ENCODE results near the gene PANK1. TPM values are rescaled to one million over a fixed set of nuclear protein-coding genes. Genes with fewer than 3 reads are reported as not detected.
A peak's percentile ranks its signal among the peaks of the same experiment; 100 is the strongest.

The PANK1 gene
- polyA plus RNA-seq, 1 of the 3 experiments (the other 2 are of a cell fraction), result 4.2 TPM

GRCh38 chr10:89627830-89628229 is 17.2 kb downstream of the PANK1 start:
- Histone ChIP-seq H3K27me3 (ENCODE audit: insufficient read depth) (no peaks in the 10 kb centered on the region), H3K9me2 (no peaks in the 10 kb centered on the region), H4K20me1 (ENCODE audit: insufficient read depth) (no peaks in the 10 kb centered on the region), H3F3A (replicated peaks; ENCODE audit: insufficient read depth) (no peaks in the 10 kb centered on the region), H3K36me3 (replicated peaks in 1 of 2; ENCODE audit: control insufficient read depth in 1 of 2, insufficient read depth in 2 of 2, low read length in 1 of 2) (no peaks in the 10 kb centered on the region), H3K27ac (ENCODE audit: low read depth in 2 of 2, low read length in 1 of 2) (no peak overlapping the region), H3K4me2 (no peak overlapping the region), H3K9ac (no peak overlapping the region), H3K4me3 (ENCODE audit: low read depth in 2 of 2, low read length in 1 of 2) (no peak overlapping the region), H2AFZ (ENCODE audit: low read depth) (no peak overlapping the region), H3K4me1 (ENCODE audit: control insufficient read depth in 1 of 2, insufficient read depth in 2 of 2, low read depth in 1 of 2, low read length in 1 of 2) (peaks cover 0 to 4% of the 10 kb centered on the region in 2 experiments; a peak in 2 of 4 replicates), H3K79me2 (ENCODE audit: insufficient read depth) (peaks cover 9% of the 10 kb centered on the region; the same call in 1 of the 2 replicates), H3K9me3 (no peaks in the 10 kb centered on the region)
- 87% methylated on average over 1 of the region's 1 CpG for whole genome bisulfite sequencing (ENCODE audit: low lambda C conversion rate)
- TF ChIP-seq CTCF (IDR thresholded peaks at IDR 0.05), result no peak
- TF ChIP-seq MAX (IDR thresholded peaks at IDR 0.05; ENCODE audit: low read depth), result no peak
- TF ChIP-seq NFIC (IDR thresholded peaks at IDR 0.05; ENCODE audit: borderline replicate concordance), result no peak
- TF ChIP-seq ZBTB33 (IDR thresholded peaks at IDR 0.05; ENCODE audit: borderline replicate concordance, low read depth), result no peak
- ChIA-PET CTCF (no interaction called here), POLR2A (no interaction called here)
- DNase-seq, result no peak

- H3K4me1 ChIP-seq (ENCODE audit: control insufficient read depth in 1 of 2, insufficient read depth in 2 of 2, low read depth in 1 of 2, low read length in 1 of 2), result peaks cover 0 to 4% of the 10 kb centered on the region in 2 experiments; a peak in 2 of 4 replicates
- CTCF ChIA-PET, result interaction anchor here (0.8 to 1.0 kb wide), 2 partner anchors 12 to 199 kb away, joined by 4 read pairs; no protein-coding TSS in a partner anchor
- DNase-seq, result no peak
- no peaks in the 10 kb centered on the region for H3F3A ChIP-seq (replicated peaks; ENCODE audit: insufficient read depth)
- H3K9ac ChIP-seq, result no peak overlapping the region
- no peak overlapping the region for H3K4me3 ChIP-seq (ENCODE audit: low read depth in 2 of 2, low read length in 1 of 2)
- H3K79me2 ChIP-seq (ENCODE audit: insufficient read depth), result peaks cover 7% of the 10 kb centered on the region; the same call in 1 of the 2 replicates
- H3K4me2 ChIP-seq, result no peak overlapping the region
- H3K36me3 ChIP-seq (replicated peaks in 1 of 2; ENCODE audit: control insufficient read depth in 1 of 2, insufficient read depth in 2 of 2, low read length in 1 of 2), result no peaks in the 10 kb centered on the region
- no peaks in the 10 kb centered on the region for H4K20me1 ChIP-seq (ENCODE audit: insufficient read depth)
- H3K9me2 ChIP-seq, result no peaks in the 10 kb centered on the region
- POLR2A ChIA-PET, result interaction anchor here (0.8 kb wide), 1 partner anchor 18 kb away, joined by 4 read pairs; no protein-coding TSS in a partner anchor
- H3K27ac ChIP-seq (ENCODE audit: low read depth in 2 of 2, low read length in 1 of 2), result peak overlapping the region in 1 of 2 experiments; percentile 34; a peak in 1 of 4 replicates
- WGBS (ENCODE audit: low lambda C conversion rate), result 85% methylated on average over 4 of the region's 4 CpGs
- no peaks in the 10 kb centered on the region for H3K27me3 ChIP-seq (ENCODE audit: insufficient read depth)
- H2AFZ ChIP-seq (ENCODE audit: low read depth), result no peak overlapping the region
- H3K9me3 ChIP-seq, result no peaks in the 10 kb centered on the region
- TF ChIP-seq IRF3 (IDR thresholded peaks at IDR 0.05; ENCODE audit: low read depth, low read length), result no peak
- TF ChIP-seq ELF1 (IDR thresholded peaks at IDR 0.05), result no peak
- no peak for TF ChIP-seq TCF12 (IDR thresholded peaks at IDR 0.05)
- no peak for TF ChIP-seq SMC3 (IDR thresholded peaks at IDR 0.05; ENCODE audit: low read depth, low read length)
- no peak for TF ChIP-seq MEF2A (IDR thresholded peaks at IDR 0.05; ENCODE audit: borderline replicate concordance, low read depth)
- no peak for TF ChIP-seq TEAD4 (IDR thresholded peaks at IDR 0.05; ENCODE audit: borderline replicate concordance, insufficient read depth)
- TF ChIP-seq USF2 (IDR thresholded peaks at IDR 0.05; ENCODE audit: borderline replicate concordance, low read depth, low read length), result no peak
- no peak for TF ChIP-seq SIN3A (IDR thresholded peaks at IDR 0.05; ENCODE audit: borderline replicate concordance, low read depth, low read length)
- TF ChIP-seq MXI1 (IDR thresholded peaks at IDR 0.05; ENCODE audit: low read depth, low read length), result no peak
- no peak for TF ChIP-seq GABPA (IDR thresholded peaks at IDR 0.05; ENCODE audit: low read depth)
- no peak for TF ChIP-seq USF1 (IDR thresholded peaks at IDR 0.05; ENCODE audit: borderline replicate concordance, low read depth)
- TF ChIP-seq RFX5 (IDR thresholded peaks at IDR 0.05; ENCODE audit: low read length), result no peak
- no peak for TF ChIP-seq RXRA (IDR thresholded peaks at IDR 0.05; ENCODE audit: borderline replicate concordance, low read depth)
These were observed 19.8 kb downstream of the PANK1 start for GRCh38 chr10:89625041-89625765.
